Myocyte (in vitro differentiated cells): ENCODE results near the gene SH3RF1. TPM values are rescaled to one million over a fixed set of nuclear protein-coding genes. Genes with fewer than 3 reads are reported as not detected.
A peak's percentile ranks its signal among the peaks of the same experiment; 100 is the strongest.
"Not testable (repeated sequence)": the region's sequence is repeated elsewhere in the genome, so short reads cannot be mapped to it uniquely, and the experiment has no call there.

Source experiments
- DNase-seq: peaks from one replicate; pipeline ENCODE4 v3.0.0-alpha.2; 2012; ENCODE audit warnings: low read depth
- polyA plus RNA-seq: library from polyadenylated mRNA; unstranded; fragments of >200 nt; gene quantifications from one replicate; pipeline ENCODE4 v1.2.1, GENCODE V29; 2012; ENCODE audit warnings: missing spikeins
- total RNA-seq: library from RNA; depleted of rRNA; stranded (reverse); fragments of >200 nt; gene quantifications from 2 replicates; pipeline ENCODE4 v1.2.3, GENCODE V29; 2014

The SH3RF1 gene
- 6.9 and 15.1 TPM in 2 replicates for total RNA-seq
- polyA plus RNA-seq = 10.2 TPM

- DNase-seq = peak; percentile 91
Measured at GRCh38 chr4:169270810-169271691, at the start of gene SH3RF1. SH3RF1 (minus strand) TSS chr4:169270956; CDS start chr4:169269212, 1,744 bp downstream.

- DNase-seq = peak; percentile 11
Measured at GRCh38 chr4:169315530-169316343, 45.0 kb upstream of the SH3RF1 start.

- DNase-seq = peak; percentile 77
Measured at GRCh38 chr4:169314906-169315305, 44.1 kb upstream of the SH3RF1 start.

GRCh38 chr4:169313732-169314131 is 43.0 kb upstream of the SH3RF1 start:
- DNase-seq = no peak

- DNase-seq = no peak
Measured at GRCh38 chr4:169312690-169313422, 42.1 kb upstream of the SH3RF1 start.

- DNase-seq = peak; percentile 50
Measured at GRCh38 chr4:169311643-169312365, 41.0 kb upstream of the SH3RF1 start.

- no peak for DNase-seq
Measured at GRCh38 chr4:169309326-169309967, 38.7 kb upstream of the SH3RF1 start.

GRCh38 chr4:169307576-169307975 is 36.8 kb upstream of the SH3RF1 start:
- no peak for DNase-seq

- peak; percentile 97 for DNase-seq
Measured at GRCh38 chr4:169305651-169306050, 34.9 kb upstream of the SH3RF1 start.

- DNase-seq = no peak
Measured at GRCh38 chr4:169305173-169305572, 34.4 kb upstream of the SH3RF1 start.

- DNase-seq = no peak
Measured at GRCh38 chr4:169295822-169296221, 25.1 kb upstream of the SH3RF1 start.

GRCh38 chr4:169293343-169294176 is 22.8 kb upstream of the SH3RF1 start:
- DNase-seq = no peak

- not testable (repeated sequence) for DNase-seq
Measured at GRCh38 chr4:169287983-169288382, 17.2 kb upstream of the SH3RF1 start.

GRCh38 chr4:169286562-169287301 is 16.0 kb upstream of the SH3RF1 start:
- DNase-seq = no peak

- DNase-seq = peak; percentile 22
Measured at GRCh38 chr4:169283114-169283509, 12.4 kb upstream of the SH3RF1 start.

- DNase-seq = no peak
Measured at GRCh38 chr4:169282429-169283113, 11.8 kb upstream of the SH3RF1 start.

- no peak for DNase-seq
Measured at GRCh38 chr4:169279108-169279507, 8.4 kb upstream of the SH3RF1 start.

GRCh38 chr4:169278624-169279023 is 7.9 kb upstream of the SH3RF1 start:
- DNase-seq = no peak
